ENCODE data around the gene NXT1.

The NXT1 gene

GRCh38 chr20:23404196-23404595 is 53.6 kb downstream of the NXT1 start:
- peaks cover 2% of the 10 kb centered on the region for H3K36me3 ChIP-seq (ENCODE audit: control insufficient read depth, insufficient read depth, low read length)
- no peaks in the 10 kb centered on the region for H3K27me3 ChIP-seq (replicated peaks; ENCODE audit: control insufficient read depth, insufficient read depth, low read length)
- DNase-seq (ENCODE audit: extremely low read depth, insufficient read length): no peak
- no peak for TF ChIP-seq CTCF (IDR thresholded peaks at IDR 0.05; ENCODE audit: insufficient read depth, low read length, poor library complexity, severe bottlenecking)
- no peak overlapping the region for H3K4me3 ChIP-seq (replicated peaks; ENCODE audit: low read depth, low read length)

All from GM06990 (cell line).